Measurements from ENCODE around the gene STPG1.

STPG1 gene

GRCh38 chr1:24322470-24323177 lies 91.0 kb downstream of the STPG1 start:
- Histone ChIP-seq H3K79me2 (ENCODE audit: low read length) (peaks cover 73% of the 10 kb centered on the region), H3K9me2 (replicated peaks; ENCODE audit: insufficient read depth, low read length) (no peaks in the 10 kb centered on the region), H3K27ac (ENCODE audit: low read length) (peak overlapping the region; percentile 97), H3K36me3 (replicated peaks; ENCODE audit: insufficient read depth, low read length) (no peaks in the 10 kb centered on the region), H3K9me3 (replicated peaks; ENCODE audit: insufficient read depth, low read length) (no peaks in the 10 kb centered on the region), H3K27me3 (replicated peaks; ENCODE audit: insufficient read depth, low read length) (no peaks in the 10 kb centered on the region), H3K9ac (ENCODE audit: low read length) (peak overlapping the region; percentile 78), H3K4me3 (ENCODE audit: low read length) (peak overlapping the region; percentile 69), H3K4me2 (ENCODE audit: low read depth, low read length) (peak overlapping the region; percentile 98), H2AFZ (ENCODE audit: low read length) (0 out of 2 replicates have a peak overlapping the region, but pooled peaks have one; percentile 6), H3F3A (ENCODE audit: insufficient read depth, low read length) (peaks cover 55% of the 10 kb centered on the region), H3K4me1 (ENCODE audit: low read length) (peaks cover 52% of the 10 kb centered on the region), H4K20me1 (ENCODE audit: insufficient read depth, low read length) (no peaks in the 10 kb centered on the region)
- DNase-seq: peak; percentile 17
- TF ChIP-seq CTCF (IDR thresholded peaks at IDR 0.05; ENCODE audit: low read length) (no peak), EZH2 (optimal IDR thresholded peaks at IDR 0.05; ENCODE audit: low read depth, low read length) (no peak), EZH2phosphoT487 (IDR thresholded peaks at IDR 0.05; ENCODE audit: low read length) (no peak)

GRCh38 chr1:24321697-24322469 lies 91.7 kb downstream of the STPG1 start:
- H3K27me3 ChIP-seq (replicated peaks; ENCODE audit: insufficient read depth, low read length): no peaks in the 10 kb centered on the region

DNA sequence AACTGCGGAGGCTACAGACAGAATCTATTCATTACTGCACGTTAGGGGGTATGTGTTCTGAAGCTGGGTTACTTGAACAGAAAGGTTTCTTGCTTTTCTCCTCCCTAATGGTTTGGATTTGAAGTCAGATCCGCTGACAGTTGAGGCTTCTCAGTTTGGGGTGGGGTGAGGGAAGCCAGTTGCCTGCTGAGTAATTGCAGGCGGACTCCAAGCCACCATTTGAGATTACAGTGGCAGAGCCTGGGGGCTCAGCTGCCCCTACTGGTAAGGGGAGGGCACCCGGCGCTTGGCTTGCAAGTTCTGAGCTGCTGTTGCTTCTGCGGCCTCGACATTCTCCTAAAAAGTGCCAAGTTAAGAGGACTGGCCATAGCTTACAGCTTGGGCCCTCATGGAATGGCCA lies 92.5 kb downstream of the STPG1 start:
- H3K9me2 ChIP-seq (replicated peaks; ENCODE audit: insufficient read depth, low read length): no peaks in the 10 kb centered on the region
- peaks cover 58% of the 10 kb centered on the region for H3F3A ChIP-seq (ENCODE audit: insufficient read depth, low read length)
- peaks cover 58% of the 10 kb centered on the region for H3K79me2 ChIP-seq (ENCODE audit: low read length)
- peak overlapping the region; percentile 97 for H3K27ac ChIP-seq (ENCODE audit: low read length)
- peak; percentile 13 for DNase-seq
- no peaks in the 10 kb centered on the region for H3K36me3 ChIP-seq (replicated peaks; ENCODE audit: insufficient read depth, low read length)
- H3K4me1 ChIP-seq (ENCODE audit: low read length): peaks cover 52% of the 10 kb centered on the region
- no peaks in the 10 kb centered on the region for H3K27me3 ChIP-seq (replicated peaks; ENCODE audit: insufficient read depth, low read length)
- no peaks in the 10 kb centered on the region for H3K9me3 ChIP-seq (replicated peaks; ENCODE audit: insufficient read depth, low read length)
- peak overlapping the region; percentile 40 for H2AFZ ChIP-seq (ENCODE audit: low read length)
- peak overlapping the region; percentile 78 for H3K9ac ChIP-seq (ENCODE audit: low read length)
- TF ChIP-seq EZH2 (optimal IDR thresholded peaks at IDR 0.05; ENCODE audit: low read depth, low read length) (no peak), CTCF (IDR thresholded peaks at IDR 0.05; ENCODE audit: low read length) (peak; percentile 14)
- peak overlapping the region; percentile 69 for H3K4me3 ChIP-seq (ENCODE audit: low read length)
- peak overlapping the region; percentile 98 for H3K4me2 ChIP-seq (ENCODE audit: low read depth, low read length)
- H4K20me1 ChIP-seq (ENCODE audit: insufficient read depth, low read length): no peaks in the 10 kb centered on the region

More at GRCh38 chr1:24321697-24322469, 91.7 kb downstream of the STPG1 start:
- DNase-seq: peak; percentile 98
- peak overlapping the region; percentile 69 for H3K4me3 ChIP-seq (ENCODE audit: low read length)
- peak overlapping the region; percentile 55 for H2AFZ ChIP-seq (ENCODE audit: low read length)
- peak overlapping the region; percentile 98 for H3K4me2 ChIP-seq (ENCODE audit: low read depth, low read length)
- H3K27ac ChIP-seq (ENCODE audit: low read length): peak overlapping the region; percentile 97
- H3K79me2 ChIP-seq (ENCODE audit: low read length): peaks cover 66% of the 10 kb centered on the region
- H3K9me2 ChIP-seq (replicated peaks; ENCODE audit: insufficient read depth, low read length): no peaks in the 10 kb centered on the region
- peaks cover 52% of the 10 kb centered on the region for H3K4me1 ChIP-seq (ENCODE audit: low read length)
- peaks cover 58% of the 10 kb centered on the region for H3F3A ChIP-seq (ENCODE audit: insufficient read depth, low read length)
- H3K9me3 ChIP-seq (replicated peaks; ENCODE audit: insufficient read depth, low read length): no peaks in the 10 kb centered on the region
- H3K9ac ChIP-seq (ENCODE audit: low read length): peak overlapping the region; percentile 78
- H3K36me3 ChIP-seq (replicated peaks; ENCODE audit: insufficient read depth, low read length): no peaks in the 10 kb centered on the region
- TF ChIP-seq EZH2phosphoT487 (IDR thresholded peaks at IDR 0.05; ENCODE audit: low read length) (no peak), EZH2 (optimal IDR thresholded peaks at IDR 0.05; ENCODE audit: low read depth, low read length) (no peak), CTCF (IDR thresholded peaks at IDR 0.05; ENCODE audit: low read length) (no peak)
- H4K20me1 ChIP-seq (ENCODE audit: insufficient read depth, low read length): no peaks in the 10 kb centered on the region
